H1 (cell line): ENCODE measurements around the gene ADAM12. TPM values are rescaled to one million over a fixed set of nuclear protein-coding genes. Genes with fewer than 3 reads are reported as not detected.

Experiments
- CTCF ChIA-PET: fragments of 300-600 bp; sonication (Branson Sonifier 250); formaldehyde crosslinking; loops from one replicate; lab custom pipeline; 2021; ENCODE audit not compliant: partially characterized antibody; lab: Charles Lee
- POLR2A ChIA-PET: fragments of 300-600 bp; sonication (Branson Sonifier 250); formaldehyde crosslinking; loops from one replicate; lab custom pipeline; 2021; ENCODE audit warnings: inconsistent platforms; ENCODE audit not compliant: partially characterized antibody; lab: Charles Lee
- DNase-seq, 2 experiments: peaks; one replicate each; pipeline versions ENCODE4 v3.0.0 to v3.0.0-alpha.2; 2010 to 2022; ENCODE audit warnings: low spot score in 2 of 2, low read depth in 1 of 2, mixed read lengths in 1 of 2
- FAIRE-seq: peaks from 2 replicates; lab custom pipeline; 2011; peaks lifted over from hg19 to GRCh38; lab: Jason Lieb, UNC
- H2AFZ ChIP-seq: 2 replicates; pipeline ENCODE4 v1.8.1; 2012; ENCODE audit warnings: low read length, inconsistent platforms
- H2AK5ac ChIP-seq: 2 replicates; pipeline ENCODE4 v1.6.1; 2013; ENCODE audit warnings: low read depth, low read length
- H2BK120ac ChIP-seq: replicated peaks from 2 replicates; pipeline ENCODE3; 2013; ENCODE audit warnings: low read depth, low read length, inconsistent platforms
- H2BK12ac ChIP-seq: 2 replicates; pipeline ENCODE4 v1.6.1; 2013; ENCODE audit warnings: low read depth, low read length
- H2BK15ac ChIP-seq: 2 replicates; pipeline ENCODE4 v1.6.1; 2013; ENCODE audit warnings: low read length
- H2BK20ac ChIP-seq: 2 replicates; pipeline ENCODE4 v1.6.1; 2013; ENCODE audit warnings: low read length
- H2BK5ac ChIP-seq: 2 replicates; pipeline ENCODE4 v1.6.1; 2013; ENCODE audit warnings: low read depth, low read length
- H3K14ac ChIP-seq: 2 replicates; pipeline ENCODE4 v1.6.1; 2013; ENCODE audit warnings: inconsistent platforms; ENCODE audit not compliant: insufficient read length
- H3K18ac ChIP-seq: 2 replicates; pipeline ENCODE4 v1.6.1; 2013; ENCODE audit warnings: low read length; ENCODE audit errors: extremely low read depth
- H3K23ac ChIP-seq: 2 replicates; pipeline ENCODE4 v1.6.1; 2013; ENCODE audit warnings: inconsistent platforms; ENCODE audit not compliant: insufficient read length
- H3K23me2 ChIP-seq: 2 replicates; pipeline ENCODE4 v1.6.1; 2013; ENCODE audit warnings: low read depth, low read length
- H3K27ac ChIP-seq: 2 replicates; pipeline ENCODE4 v1.6.1; 2011; ENCODE audit warnings: low read depth, low read length, inconsistent platforms
- H3K27me3 ChIP-seq, 4 experiments: replicated peaks in 1 of 4; 1 replicate in 1 of 4; 2 replicates in 3 of 4; pipeline versions ENCODE4 v1.6.1 to v1.8.1; 2011 to 2013; ENCODE audit warnings: low read length in 3 of 4, mild to moderate bottlenecking in 3 of 4, inconsistent platforms in 2 of 4, mixed read lengths in 2 of 4, moderate library complexity in 1 of 4; ENCODE audit not compliant: control insufficient read depth in 3 of 4, insufficient read depth in 3 of 4; ENCODE audit errors: extremely low read depth in 1 of 4
- H3K36me3 ChIP-seq, 4 experiments: 2 replicates each; pipeline versions ENCODE4 v1.6.1 to v1.8.1; 2011 to 2013; ENCODE audit warnings: mild to moderate bottlenecking in 4 of 4, low read length in 3 of 4, moderate library complexity in 2 of 4, control low read depth in 1 of 4, inconsistent platforms in 1 of 4; ENCODE audit not compliant: insufficient read depth in 4 of 4, control insufficient read depth in 2 of 4
- H3K4ac ChIP-seq: replicated peaks from 2 replicates; pipeline ENCODE3; 2013; ENCODE audit warnings: low read length, low read depth, mixed read lengths, inconsistent platforms; ENCODE audit not compliant: insufficient read length
- H3K4me1 ChIP-seq, 4 experiments: replicated peaks in 1 of 4; 1 replicate in 1 of 4; 2 replicates in 3 of 4; pipeline versions ENCODE4 v1.6.1 to v1.8.1; 2011 to 2013; ENCODE audit warnings: low read length in 3 of 4, inconsistent platforms in 2 of 4, mixed read lengths in 1 of 4; ENCODE audit not compliant: insufficient read depth in 4 of 4, control insufficient read depth in 3 of 4
- H3K4me2 ChIP-seq, 2 experiments: 2 replicates each; pipeline versions ENCODE4 v1.6.1 to v1.8.1; 2011 to 2013; ENCODE audit warnings: low read depth in 2 of 2, low read length in 2 of 2, control low read depth in 1 of 2, inconsistent platforms in 1 of 2, mild to moderate bottlenecking in 1 of 2; ENCODE audit not compliant: insufficient read depth in 1 of 2
- H3K4me3 ChIP-seq, 4 experiments: fragments of 200-600, 300-600 bp in 1 of 4; sonication (generic), shearing (Covaris generic), sonication (Bioruptor Twin) in 1 of 4; 2 replicates each; pipeline versions ENCODE4 v1.5.1 to v1.8.1; 2011 to 2016; ENCODE audit warnings: low read length in 4 of 4, low read depth in 3 of 4, control low read depth in 2 of 4, inconsistent platforms in 2 of 4, mild to moderate bottlenecking in 2 of 4, mixed read lengths in 1 of 4, moderate library complexity in 1 of 4; ENCODE audit not compliant: insufficient read depth in 2 of 4; ENCODE audit errors: extremely low read depth in 1 of 4
- H3K56ac ChIP-seq: replicated peaks from 2 replicates; pipeline ENCODE3; 2013; ENCODE audit warnings: low read depth, mild to moderate bottlenecking, mixed read lengths, low read length, inconsistent platforms; ENCODE audit not compliant: insufficient read length
- H3K79me1 ChIP-seq: 2 replicates; pipeline ENCODE4 v1.6.1; 2013; ENCODE audit warnings: low read depth, low read length, control low read depth
- H3K79me2 ChIP-seq, 2 experiments: 2 replicates each; pipeline versions ENCODE4 v1.6.1 to v1.8.1; 2012 to 2013; ENCODE audit warnings: low read length in 2 of 2, mild to moderate bottlenecking in 2 of 2, inconsistent platforms in 1 of 2; ENCODE audit not compliant: insufficient read depth in 2 of 2, control insufficient read depth in 1 of 2
- H3K9ac ChIP-seq, 4 experiments: replicated peaks in 1 of 4; 1 replicate in 1 of 4; 2 replicates in 3 of 4; pipeline versions ENCODE4 v1.6.1 to v1.8.1; 2011 to 2013; ENCODE audit warnings: low read depth in 3 of 4, low read length in 3 of 4, control low read depth in 2 of 4, mild to moderate bottlenecking in 2 of 4, moderate library complexity in 2 of 4, inconsistent platforms in 1 of 4; ENCODE audit errors: extremely low read depth in 1 of 4
- H3K9me3 ChIP-seq, 2 experiments: 2 replicates each; pipeline versions ENCODE4 v1.6.1 to v1.8.1; 2012 to 2013; ENCODE audit warnings: mild to moderate bottlenecking in 2 of 2, moderate library complexity in 2 of 2, control low read depth in 1 of 2, inconsistent platforms in 1 of 2, low read depth in 1 of 2, low read length in 1 of 2, mixed read lengths in 1 of 2; ENCODE audit not compliant: insufficient read depth in 2 of 2
- H4K20me1 ChIP-seq, 2 experiments: replicated peaks in 1 of 2; 2 replicates each; pipeline versions ENCODE3 to v1.8.1; 2011 to 2013; ENCODE audit warnings: inconsistent platforms in 2 of 2, low read length in 2 of 2, mild to moderate bottlenecking in 1 of 2; ENCODE audit not compliant: insufficient read depth in 2 of 2, control insufficient read depth in 1 of 2
- H4K5ac ChIP-seq: 2 replicates; pipeline ENCODE4 v1.6.1; 2013; ENCODE audit warnings: low read length, low read depth, mixed read lengths, inconsistent platforms; ENCODE audit not compliant: insufficient read length
- H4K8ac ChIP-seq: 2 replicates; pipeline ENCODE4 v1.8.0; 2013; ENCODE audit warnings: mild to moderate bottlenecking, moderate library complexity, low read length, inconsistent platforms; ENCODE audit not compliant: insufficient read depth; ENCODE audit errors: extremely low read depth
- H4K91ac ChIP-seq: replicated peaks from 2 replicates; pipeline ENCODE3; 2013; ENCODE audit warnings: low read length, mixed read lengths, inconsistent platforms; ENCODE audit not compliant: insufficient read length
- BACH1 ChIP-seq: IDR thresholded peaks from 2 replicates; pipeline ENCODE4 v1.6.1; 2012; ENCODE audit warnings: low read length, improper control_type of control experiment
- KDM4A ChIP-seq: IDR thresholded peaks from one replicate; pipeline ENCODE4 v1.7.1; 2012; ENCODE audit warnings: low read depth, mild to moderate bottlenecking, moderate library complexity, low read length, inconsistent platforms; ENCODE audit not compliant: severe bottlenecking
- MAFK ChIP-seq: IDR thresholded peaks from 2 replicates; pipeline ENCODE4 v1.6.1; 2012; ENCODE audit warnings: low read depth, mild to moderate bottlenecking, improper control_type of control experiment, low read length
- MAX ChIP-seq: IDR thresholded peaks from 2 replicates; pipeline ENCODE4 v1.6.1; 2012; ENCODE audit warnings: inconsistent platforms
- WGBS, 2 experiments: shearing (Covaris generic) in 1 of 2; methylation state at CpG; one replicate each; pipeline versions ENCODE4 v1.1.6 to v1.1.7; 2013 to 2015; ENCODE audit warnings: low lambda C conversion rate in 2 of 2, mixed read lengths in 2 of 2, inconsistent platforms in 1 of 2, low coverage in 1 of 2, missing lambda C conversion rate in 1 of 2; ENCODE audit not compliant: insufficient replicate concordance in 2 of 2, insufficient coverage in 1 of 2, insufficient read length in 1 of 2; ENCODE audit errors: extremely low coverage in 1 of 2, missing lambda C conversion rate in 1 of 2; 5-methylcytosine and 5-hydroxymethylcytosine counted together
- polyA plus RNA-seq, 7 experiments: library from polyadenylated mRNA; depleted of rRNA in 3 of 7; stranded (reverse) in 5 of 7; unstranded in 2 of 7; fragments of >200 nt in 5 of 7; fragments of 200-250 nt in 2 of 7; gene quantifications; 1 replicate in 5 of 7; 2 replicates in 1 of 7; 4 replicates in 1 of 7; pipeline versions ENCODE4 v1.2.1 to v1.2.3, GENCODE V29; 2011 to 2013; ENCODE audit warnings: missing spikeins in 2 of 7, mixed read lengths in 2 of 7
- total RNA-seq: library from RNA; stranded (reverse); fragmentation: NEBNext Ultra II Directional; extraction: Animal tissue kit (Norgen Biotek cat#: 25700); gene quantifications from 2 replicates; pipeline ENCODE4 v1.2.1, GENCODE V29; 2021

ADAM12 gene
- total and polyA plus RNA-seq, 2 of the 8 experiments (the other 6 are each of a cell fraction or from before 2014, with no cell fraction given), result 0.07 to 0.17 TPM

- Histone ChIP-seq H3K23me2 (no peaks in the 10 kb centered on the region), H2AFZ (0 out of 2 replicates have a peak overlapping the region, but pooled peaks have one; percentile 28), H3K36me3 (no peaks in the 10 kb centered on the region; a peak in 1 of 8 replicates), H3K18ac (0 out of 2 replicates have a peak overlapping the region, but pooled peaks have one; percentile 6), H3K4ac (no peak overlapping the region), H4K5ac (no peak overlapping the region), H4K8ac (peak overlapping the region; percentile 23; the same call in 1 of the 2 replicates), H3K9ac (no peak overlapping the region), H2BK15ac (no peak overlapping the region), H3K4me3 (no peak overlapping the region), H3K79me2 (no peaks in the 10 kb centered on the region), H3K27ac (no peak overlapping the region), H2BK12ac (no peak overlapping the region), H4K91ac (no peak overlapping the region), H3K4me1 (peaks cover 0 to 9% (median 4%) of the 10 kb centered on the region in 4 experiments; a peak in 5 of 7 replicates), H3K23ac (no peak overlapping the region), H3K27me3 (no peaks in the 10 kb centered on the region), H3K79me1 (no peaks in the 10 kb centered on the region), H2BK5ac (no peak overlapping the region), H3K14ac (no peak overlapping the region), H3K4me2 (no peak overlapping the region), H3K9me3 (0 out of 4 replicates have a peak, but pooled peaks cover 0 to 3% of the 10 kb centered on the region in 2 experiments), H3K56ac (no peak overlapping the region), H2BK20ac (no peak overlapping the region), H4K20me1 (no peaks in the 10 kb centered on the region), H2AK5ac (no peak overlapping the region)
- FAIRE-seq (no peak), DNase-seq (no peak)
- ChIA-PET POLR2A (no interaction called here), CTCF (interaction anchor here (1.0 kb wide), 1 partner anchor 58 kb away, joined by 3 read pairs; no protein-coding TSS in a partner anchor)
- 92% methylated on average over 10 of the region's 10 CpGs; no CpG with 5 or more reads in 1 of the 2 experiments for WGBS, 2 experiments
- no peak for TF ChIP-seq KDM4A
- TF ChIP-seq MAX, result 0 out of 2 replicates have a peak, but pooled peaks have one; percentile 20
- TF ChIP-seq MAFK, result peak; percentile 90
- peak; percentile 84 for TF ChIP-seq BACH1
- TF ChIP-seq, all 59 proteins: peak for 3
- H2BK120ac ChIP-seq, result no peak overlapping the region
Observed at GRCh38 chr10:126037946-126038345, 350.3 kb downstream of the ADAM12 start.
